ENCODE measurements around the gene FANCF.

- TF ChIP-seq CTCF (IDR thresholded peaks at IDR 0.05) (no peak), POLR2A (IDR thresholded peaks at IDR 0.05; ENCODE audit: low read depth) (no peak)
These were observed 26.2 kb downstream of the FANCF start for GRCh38 chr11:22599458-22599857.

Measured in esophagus muscularis mucosa (tissue), 3 donors.